DOHH2 (cell line): Measurements from ENCODE around the gene TAF4.

Source experiments
- H3F3A ChIP-seq: fragments of 200-600 bp; sonication (generic), shearing (Covaris generic); 2 replicates; pipeline ENCODE4 v1.6.0; 2016; ENCODE audit warnings: antibody characterized with exemption, mild to moderate bottlenecking; ENCODE audit not compliant: control insufficient read depth, insufficient read depth
- H3K27ac ChIP-seq: fragments of 200-600 bp; sonication (generic); 2 replicates; pipeline ENCODE4 v1.5.1; 2014; ENCODE audit warnings: low read depth, mild to moderate bottlenecking, low read length, moderate library complexity
- H3K27me3 ChIP-seq: fragments of 200-600 bp; sonication (generic); 2 replicates; pipeline ENCODE4 v1.6.1; 2014; ENCODE audit warnings: mild to moderate bottlenecking, low read length, mixed read lengths; ENCODE audit not compliant: control insufficient read depth
- H3K36me3 ChIP-seq: fragments of 200-600 bp; sonication (generic); 2 replicates; pipeline ENCODE4 v1.6.1; 2014; ENCODE audit warnings: mild to moderate bottlenecking, low read length, moderate library complexity, mixed read lengths; ENCODE audit not compliant: control insufficient read depth
- H3K4me1 ChIP-seq: fragments of 200-600 bp; sonication (generic); 2 replicates; pipeline ENCODE4 v1.6.1; 2014; ENCODE audit warnings: mild to moderate bottlenecking, low read length, mixed read lengths; ENCODE audit not compliant: control insufficient read depth
- H3K4me2 ChIP-seq: fragments of 200-600 bp; sonication (generic); 2 replicates; pipeline ENCODE4 v1.6.0; 2014; ENCODE audit warnings: mild to moderate bottlenecking, low read length, moderate library complexity
- H3K4me3 ChIP-seq: fragments of 200-600 bp; sonication (generic); 2 replicates; pipeline ENCODE4 v1.5.1; 2014; ENCODE audit warnings: mild to moderate bottlenecking, low read length, mixed read lengths
- H3K79me2 ChIP-seq: fragments of 200-600 bp; sonication (generic); 2 replicates; pipeline ENCODE4 v1.6.1; 2014; ENCODE audit warnings: mild to moderate bottlenecking, low read length, mixed read lengths; ENCODE audit not compliant: control insufficient read depth
- H3K9me2 ChIP-seq: fragments of 200-600 bp; sonication (generic); replicated peaks from 2 replicates; pipeline ENCODE4 v1.6.1; 2014; ENCODE audit warnings: mild to moderate bottlenecking, low read length, mixed read lengths; ENCODE audit not compliant: control insufficient read depth
- H3K9me3 ChIP-seq: fragments of 200-600 bp; sonication (generic); 2 replicates; pipeline ENCODE4 v1.6.1; 2014; ENCODE audit warnings: antibody characterized with exemption, low read length, mixed read lengths; ENCODE audit not compliant: control insufficient read depth, insufficient read depth
- H4K20me1 ChIP-seq: fragments of 200-600 bp; sonication (generic); 2 replicates; pipeline ENCODE4 v1.6.0; 2014; ENCODE audit warnings: low read depth, mild to moderate bottlenecking, antibody characterized with exemption, low read length, moderate library complexity; ENCODE audit not compliant: control insufficient read depth, insufficient read depth
- EZH2phosphoT487 ChIP-seq: fragments of 200-600 bp; sonication (generic); IDR thresholded peaks from 2 replicates; pipeline ENCODE4 v1.6.1; 2017; ENCODE audit warnings: borderline replicate concordance, mild to moderate bottlenecking, antibody characterized with exemption, low read length, moderate library complexity, mixed read lengths
- TF ChIP-seq, protein P1 (sequence below): fragments of 200-600 bp; sonication (generic); IDR thresholded peaks from one replicate; pipeline ENCODE4 v1.5.1; 2014; ENCODE audit warnings: antibody characterized with exemption, mild to moderate bottlenecking, low read depth, low read length; ENCODE audit not compliant: poor library complexity, severe bottlenecking

Gene TAF4

DNA sequence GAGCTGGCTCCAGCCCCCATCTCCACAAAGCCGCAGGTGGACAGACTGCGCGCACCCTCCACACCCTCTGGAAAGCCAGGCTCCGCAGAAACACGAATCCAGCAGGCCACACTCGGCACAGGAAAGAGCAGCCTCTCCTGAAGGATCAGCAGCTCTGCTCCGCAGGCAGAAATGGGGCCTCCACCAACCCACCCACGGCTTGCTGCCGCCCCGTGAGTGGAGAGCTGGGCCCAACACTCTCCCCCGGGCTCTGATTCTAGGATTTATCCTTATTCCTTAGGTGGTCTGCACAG is 39.2 kb downstream of the TAF4 start:
- H3K9me3 ChIP-seq = no peaks in the 10 kb centered on the region
- no peak overlapping the region for H3K4me2 ChIP-seq
- H3K27me3 ChIP-seq = no peaks in the 10 kb centered on the region
- no peaks in the 10 kb centered on the region for H3K9me2 ChIP-seq
- H3K4me1 ChIP-seq = peaks cover 14% of the 10 kb centered on the region
- 0 out of 2 replicates have a peak, but pooled peaks cover 4% of the 10 kb centered on the region for H3F3A ChIP-seq
- H3K4me3 ChIP-seq = no peak overlapping the region
- no peak overlapping the region for H3K27ac ChIP-seq
- TF ChIP-seq, protein P1, sequence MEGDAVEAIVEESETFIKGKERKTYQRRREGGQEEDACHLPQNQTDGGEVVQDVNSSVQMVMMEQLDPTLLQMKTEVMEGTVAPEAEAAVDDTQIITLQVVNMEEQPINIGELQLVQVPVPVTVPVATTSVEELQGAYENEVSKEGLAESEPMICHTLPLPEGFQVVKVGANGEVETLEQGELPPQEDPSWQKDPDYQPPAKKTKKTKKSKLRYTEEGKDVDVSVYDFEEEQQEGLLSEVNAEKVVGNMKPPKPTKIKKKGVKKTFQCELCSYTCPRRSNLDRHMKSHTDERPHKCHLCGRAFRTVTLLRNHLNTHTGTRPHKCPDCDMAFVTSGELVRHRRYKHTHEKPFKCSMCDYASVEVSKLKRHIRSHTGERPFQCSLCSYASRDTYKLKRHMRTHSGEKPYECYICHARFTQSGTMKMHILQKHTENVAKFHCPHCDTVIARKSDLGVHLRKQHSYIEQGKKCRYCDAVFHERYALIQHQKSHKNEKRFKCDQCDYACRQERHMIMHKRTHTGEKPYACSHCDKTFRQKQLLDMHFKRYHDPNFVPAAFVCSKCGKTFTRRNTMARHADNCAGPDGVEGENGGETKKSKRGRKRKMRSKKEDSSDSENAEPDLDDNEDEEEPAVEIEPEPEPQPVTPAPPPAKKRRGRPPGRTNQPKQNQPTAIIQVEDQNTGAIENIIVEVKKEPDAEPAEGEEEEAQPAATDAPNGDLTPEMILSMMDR = no peak
- TF ChIP-seq EZH2phosphoT487 = no peak
- H3K79me2 ChIP-seq = peaks cover 98% of the 10 kb centered on the region
- peaks cover 19% of the 10 kb centered on the region for H4K20me1 ChIP-seq
- no peaks in the 10 kb centered on the region for H3K36me3 ChIP-seq

GRCh38 chr20:62025832-62026563 is 39.7 kb downstream of the TAF4 start:
- Histone ChIP-seq H3K79me2 (peaks cover 98% of the 10 kb centered on the region), H3K27me3 (no peaks in the 10 kb centered on the region), H4K20me1 (peaks cover 19% of the 10 kb centered on the region)

DNA sequence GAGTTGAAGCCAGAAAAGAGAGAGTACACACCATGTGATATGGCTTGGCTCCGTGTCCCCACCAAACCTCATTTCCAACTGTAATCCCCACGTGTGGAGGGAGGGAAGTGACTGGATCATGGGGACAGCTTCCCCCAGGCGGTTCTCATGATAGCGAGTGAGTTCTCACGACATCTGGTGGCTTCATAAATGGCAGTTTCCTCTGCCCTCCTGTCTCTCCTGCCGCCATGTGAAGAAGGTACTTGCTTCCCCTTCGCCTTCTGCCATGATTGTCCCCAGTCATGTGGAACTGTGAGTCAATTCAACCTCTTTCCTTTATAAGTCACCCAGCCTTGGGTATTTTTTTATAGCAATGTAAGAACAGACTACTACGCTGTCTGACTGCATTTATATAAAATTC is 40.3 kb downstream of the TAF4 start:
- H3K27ac ChIP-seq = no peak overlapping the region
- no peak for TF ChIP-seq EZH2phosphoT487
- TF ChIP-seq, protein P1 = no peak
- no peaks in the 10 kb centered on the region for H3K27me3 ChIP-seq
- no peaks in the 10 kb centered on the region for H3K36me3 ChIP-seq
- H3K9me2 ChIP-seq = no peaks in the 10 kb centered on the region
- H3K79me2 ChIP-seq = peaks cover 98% of the 10 kb centered on the region
- no peak overlapping the region for H3K4me3 ChIP-seq
- peaks cover 18% of the 10 kb centered on the region for H4K20me1 ChIP-seq
- H3K4me1 ChIP-seq = peaks cover 3% of the 10 kb centered on the region
- no peaks in the 10 kb centered on the region for H3F3A ChIP-seq
- no peaks in the 10 kb centered on the region for H3K9me3 ChIP-seq
- no peak overlapping the region for H3K4me2 ChIP-seq

More at GRCh38 chr20:62025832-62026563, 39.7 kb downstream of the TAF4 start:
- no peaks in the 10 kb centered on the region for H3K9me3 ChIP-seq
- no peak overlapping the region for H3K4me3 ChIP-seq
- peaks cover 9% of the 10 kb centered on the region for H3K4me1 ChIP-seq
- no peak overlapping the region for H3K27ac ChIP-seq
- 0 out of 2 replicates have a peak, but pooled peaks cover 2% of the 10 kb centered on the region for H3F3A ChIP-seq
- H3K36me3 ChIP-seq = no peaks in the 10 kb centered on the region
- no peak overlapping the region for H3K4me2 ChIP-seq
- H3K9me2 ChIP-seq = no peaks in the 10 kb centered on the region
- no peak for TF ChIP-seq EZH2phosphoT487
- TF ChIP-seq, protein P1 = no peak
